Omental fat pad (tissue), 4 donors: ENCODE measurements around the gene NOC3L. TPM values are rescaled to one million over a fixed set of nuclear protein-coding genes. Genes with fewer than 3 reads are reported as not detected.
"Not testable (repeated sequence)": the region's sequence is repeated elsewhere in the genome, so short reads cannot be mapped to it uniquely, and the experiment has no call there.

Source experiments
- ATAC-seq: fragments of 150-250 bp; one replicate; pipeline ENCODE4 v1.9.1; 2016; ENCODE audit warnings: mild to moderate bottlenecking, moderate library complexity; ENCODE audit not compliant: low FRiP score
- DNase-seq: peaks from one replicate; pipeline ENCODE4 v3.0.0-alpha.2; 2019; ENCODE audit warnings: low spot score
- total RNA-seq, 4 donors: library from RNA; depleted of rRNA; stranded (reverse); fragments of >200 nt; gene quantifications; one replicate each; pipeline ENCODE4 v1.1.0, GENCODE V29; 2016
- TF ChIP-seq, protein P1 (sequence below), 3 donors: fragments of 450-650 bp; IDR thresholded peaks; one replicate each; pipeline ENCODE4 v1.5.1; 2016 to 2017; ENCODE audit warnings: antibody characterized with exemption in 3 of 3, mild to moderate bottlenecking in 3 of 3, moderate library complexity in 2 of 3

The NOC3L gene
- total RNA-seq, 4 donors from 2014 or later, result 20.3 to 42.9 (median 23.0) TPM

DNA sequence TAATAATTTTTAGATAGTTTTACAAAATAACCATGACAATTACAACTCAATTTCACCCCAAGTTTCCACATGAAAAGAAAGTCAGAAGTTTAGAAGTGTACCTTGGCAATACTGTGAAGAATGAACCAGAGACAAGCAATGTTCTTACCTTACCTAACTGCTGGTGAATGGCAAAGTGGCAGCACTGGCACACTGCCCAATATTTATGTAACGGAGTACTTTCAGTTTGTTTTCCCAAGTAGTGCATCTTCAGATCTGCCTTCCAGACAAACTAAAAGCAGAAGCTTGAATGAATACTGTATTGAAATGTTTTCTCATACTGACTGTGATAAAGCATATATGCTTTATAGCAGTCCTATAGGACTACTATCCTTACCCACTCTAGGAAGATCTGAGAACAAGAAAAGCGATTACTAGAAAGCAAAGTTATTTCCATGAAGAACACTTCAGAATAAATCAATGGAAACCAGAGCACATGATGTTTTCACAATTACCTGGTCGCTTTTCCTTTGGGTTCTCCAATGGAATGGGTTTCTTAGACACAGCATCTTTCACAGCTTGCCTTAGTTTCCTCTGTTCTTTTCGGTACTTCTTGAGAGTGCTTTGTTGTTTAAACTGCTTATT, 1.5 kb downstream of the NOC3L start:
- TF ChIP-seq, protein P1, sequence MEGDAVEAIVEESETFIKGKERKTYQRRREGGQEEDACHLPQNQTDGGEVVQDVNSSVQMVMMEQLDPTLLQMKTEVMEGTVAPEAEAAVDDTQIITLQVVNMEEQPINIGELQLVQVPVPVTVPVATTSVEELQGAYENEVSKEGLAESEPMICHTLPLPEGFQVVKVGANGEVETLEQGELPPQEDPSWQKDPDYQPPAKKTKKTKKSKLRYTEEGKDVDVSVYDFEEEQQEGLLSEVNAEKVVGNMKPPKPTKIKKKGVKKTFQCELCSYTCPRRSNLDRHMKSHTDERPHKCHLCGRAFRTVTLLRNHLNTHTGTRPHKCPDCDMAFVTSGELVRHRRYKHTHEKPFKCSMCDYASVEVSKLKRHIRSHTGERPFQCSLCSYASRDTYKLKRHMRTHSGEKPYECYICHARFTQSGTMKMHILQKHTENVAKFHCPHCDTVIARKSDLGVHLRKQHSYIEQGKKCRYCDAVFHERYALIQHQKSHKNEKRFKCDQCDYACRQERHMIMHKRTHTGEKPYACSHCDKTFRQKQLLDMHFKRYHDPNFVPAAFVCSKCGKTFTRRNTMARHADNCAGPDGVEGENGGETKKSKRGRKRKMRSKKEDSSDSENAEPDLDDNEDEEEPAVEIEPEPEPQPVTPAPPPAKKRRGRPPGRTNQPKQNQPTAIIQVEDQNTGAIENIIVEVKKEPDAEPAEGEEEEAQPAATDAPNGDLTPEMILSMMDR (IDR thresholded peaks at IDR 0.05), result no peak
- ATAC-seq (no peak), DNase-seq (no peak)

DNA sequence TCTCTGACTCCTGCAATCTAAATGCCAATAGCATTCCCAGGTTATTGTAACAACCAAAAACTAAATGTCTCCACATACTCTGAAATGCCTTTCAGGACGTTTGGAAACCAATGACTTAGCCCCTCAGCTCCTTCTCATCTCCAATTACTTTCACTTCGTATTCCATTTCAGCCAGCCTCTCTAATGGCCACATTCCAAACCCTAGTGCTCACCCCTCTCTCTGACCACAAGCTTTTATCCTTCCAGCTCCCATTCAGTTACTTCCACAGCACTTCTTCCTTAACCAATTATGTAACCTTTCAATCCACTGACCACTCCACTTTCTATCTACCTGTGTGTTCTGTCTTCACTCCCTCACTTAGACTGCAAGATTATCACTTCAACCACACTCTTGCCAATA, 4.3 kb downstream of the NOC3L start:
- ATAC-seq, result no peak
- TF ChIP-seq, protein P1 (IDR thresholded peaks at IDR 0.05), result no peak
- no peak for DNase-seq

DNA sequence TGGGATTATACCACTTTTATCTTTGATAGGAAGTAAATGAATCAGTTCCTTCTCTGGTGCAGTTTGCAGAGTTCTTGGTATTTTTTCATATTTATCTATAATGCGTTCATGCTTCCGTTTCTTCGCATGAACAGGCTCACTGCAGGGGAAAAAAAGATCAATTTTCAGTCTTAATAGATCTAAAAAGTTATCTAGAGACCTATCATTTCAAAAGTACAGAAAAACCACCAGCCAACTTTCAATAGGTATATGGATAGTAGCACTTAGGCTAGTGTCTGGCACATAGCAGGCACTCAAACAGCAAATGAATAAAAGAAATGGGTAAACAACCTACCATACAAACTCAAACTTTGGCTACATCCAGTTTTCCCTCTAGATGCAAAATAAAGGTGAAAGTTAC, 5.5 kb downstream of the NOC3L start:
- TF ChIP-seq, protein P1 (IDR thresholded peaks at IDR 0.05), result no peak
- ATAC-seq, result no peak
- no peak for DNase-seq

DNA sequence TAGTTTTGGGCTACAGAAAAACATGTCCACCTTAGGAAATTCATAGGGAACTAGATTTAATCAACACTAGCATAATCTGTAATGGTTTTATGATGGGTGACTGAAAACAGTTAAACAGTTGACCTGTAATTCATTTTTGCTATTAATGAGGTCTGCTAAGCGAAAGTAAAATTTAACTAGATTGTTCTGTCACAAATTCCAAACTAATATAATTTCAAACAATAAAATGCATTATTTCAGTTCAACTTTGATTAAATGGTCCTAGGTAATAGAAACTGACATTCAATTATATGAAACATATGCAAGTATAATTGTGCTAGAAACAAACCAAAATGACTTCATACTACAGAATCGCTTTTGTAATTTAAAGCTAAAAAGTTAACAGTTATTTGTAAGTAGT, 6.9 kb downstream of the NOC3L start:
- TF ChIP-seq, protein P1 (IDR thresholded peaks at IDR 0.05), result no peak
- DNase-seq (no peak), ATAC-seq (no peak)

DNA sequence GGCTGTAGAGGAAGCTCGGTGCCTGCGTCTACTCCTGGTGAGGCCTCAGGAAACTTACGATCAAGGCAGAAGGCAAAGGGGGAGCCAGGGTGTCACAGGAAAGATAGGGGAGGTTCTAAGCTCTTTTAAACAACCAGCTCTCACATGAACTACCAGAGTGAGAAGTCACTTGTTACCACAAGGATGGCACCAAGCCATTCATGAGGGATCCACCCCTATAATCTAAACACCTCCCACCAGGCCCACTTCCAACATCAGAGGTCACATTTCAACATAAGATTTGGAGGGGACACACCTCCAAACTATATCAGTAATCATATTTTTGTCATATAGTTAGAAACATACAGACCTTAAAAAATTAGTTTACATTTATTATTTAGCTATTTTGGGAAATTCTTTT, 9.4 kb downstream of the NOC3L start:
- DNase-seq (no peak), ATAC-seq (no peak)
- TF ChIP-seq, protein P1 (IDR thresholded peaks at IDR 0.05), result no peak

DNA sequence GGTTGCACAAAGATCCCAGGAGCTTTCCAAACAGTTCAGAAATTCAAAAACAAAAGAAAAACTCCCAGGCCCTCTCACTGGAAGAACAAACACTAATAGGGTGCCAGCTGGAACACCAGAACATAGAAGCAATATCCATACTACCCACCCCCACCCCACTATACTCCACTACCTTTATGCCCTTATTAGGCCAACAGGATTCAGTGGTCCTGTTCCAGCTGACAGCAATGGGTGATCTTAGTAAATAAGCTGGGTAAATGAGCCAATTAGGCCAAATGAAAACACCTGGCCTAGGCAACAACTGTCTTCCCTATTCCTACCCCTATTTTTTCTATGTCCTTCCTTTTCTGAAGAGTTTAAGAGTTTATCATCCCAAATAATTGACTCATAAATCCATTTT, 11.7 kb downstream of the NOC3L start:
- DNase-seq (no peak), ATAC-seq (no peak)
- TF ChIP-seq, protein P1 (IDR thresholded peaks at IDR 0.05), result no peak

DNA sequence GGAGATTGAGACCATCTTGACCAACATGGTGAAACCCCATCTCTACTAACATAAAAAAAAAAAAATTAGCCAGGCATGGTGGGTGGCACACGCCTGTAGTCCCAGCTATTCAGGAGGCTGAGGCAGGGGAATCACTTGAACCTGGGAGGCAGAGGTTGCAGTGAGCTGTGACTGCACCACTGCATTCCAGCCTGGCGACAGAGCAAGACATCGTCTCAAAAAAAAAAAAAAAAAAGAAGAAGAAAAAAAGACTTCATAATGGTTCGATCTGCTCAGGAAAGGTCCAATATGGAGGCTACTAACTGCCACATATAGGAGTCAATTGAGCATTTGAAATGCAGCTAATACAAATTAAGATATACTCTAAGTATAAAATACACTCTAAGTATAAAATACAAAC, 12.2 kb downstream of the NOC3L start:
- DNase-seq, ATAC-seq: not testable (repeated sequence)
